GM23248 (cell line): ENCODE data around the gene CLSTN2. TPM values are rescaled to one million over a fixed set of nuclear protein-coding genes. Genes with fewer than 3 reads are reported as not detected.

Source experiments
- DNase-seq: peaks from one replicate; pipeline ENCODE4 v3.0.0-alpha.2; 2015
- H2AFZ ChIP-seq: fragments of 200-600 bp; sonication (generic); 2 replicates; pipeline ENCODE4 v1.6.1; 2016; ENCODE audit warnings: antibody characterized with exemption
- H3F3A ChIP-seq: fragments of 200-600 bp; sonication (generic); 2 replicates; pipeline ENCODE4 v1.6.1; 2016; ENCODE audit warnings: mild to moderate bottlenecking, antibody characterized with exemption, mixed run types; ENCODE audit not compliant: insufficient read depth
- H3K27ac ChIP-seq: fragments of 200-600 bp; sonication (generic); 2 replicates; pipeline ENCODE4 v1.5.1; 2016; ENCODE audit warnings: mild to moderate bottlenecking
- H3K27me3 ChIP-seq: fragments of 200-600 bp; sonication (generic); replicated peaks from 2 replicates; pipeline ENCODE4 v1.6.1; 2016; ENCODE audit warnings: mild to moderate bottlenecking; ENCODE audit not compliant: insufficient read depth
- H3K36me3 ChIP-seq: fragments of 200-600 bp; sonication (generic); 2 replicates; pipeline ENCODE4 v1.6.1; 2016; ENCODE audit warnings: low read depth, mild to moderate bottlenecking
- H3K4me1 ChIP-seq: fragments of 200-600 bp; sonication (generic); 2 replicates; pipeline ENCODE4 v1.6.1; 2016; ENCODE audit warnings: mild to moderate bottlenecking; ENCODE audit not compliant: insufficient read depth
- H3K4me2 ChIP-seq: fragments of 200-600 bp; sonication (generic); one replicate; pipeline ENCODE4 v1.6.1; 2016; ENCODE audit warnings: mild to moderate bottlenecking; ENCODE audit not compliant: unreplicated experiment
- H3K4me3 ChIP-seq: fragments of 200-600 bp; sonication (generic); 2 replicates; pipeline ENCODE4 v1.5.1; 2016; ENCODE audit warnings: mild to moderate bottlenecking
- H3K79me2 ChIP-seq: fragments of 200-600 bp; sonication (generic); 2 replicates; pipeline ENCODE4 v1.6.1; 2016; ENCODE audit warnings: mild to moderate bottlenecking; ENCODE audit not compliant: insufficient read depth
- H3K9ac ChIP-seq: fragments of 200-600 bp; sonication (generic); 2 replicates; pipeline ENCODE4 v1.6.1; 2016; ENCODE audit warnings: mild to moderate bottlenecking
- H3K9me2 ChIP-seq: fragments of 200-600 bp; sonication (generic); 2 replicates; pipeline ENCODE4 v1.6.1; 2016; ENCODE audit warnings: mixed run types, mild to moderate bottlenecking, moderate library complexity; ENCODE audit not compliant: insufficient read depth
- H3K9me3 ChIP-seq: fragments of 200-600 bp; sonication (generic); one replicate; pipeline ENCODE4 v1.6.1; 2017; ENCODE audit warnings: low read depth
- H4K20me1 ChIP-seq: fragments of 200-600 bp; sonication (generic); 2 replicates; pipeline ENCODE4 v1.6.0; 2016; ENCODE audit not compliant: insufficient read depth
- EZH2 ChIP-seq: fragments of 200-600 bp; sonication (generic); IDR thresholded peaks from 2 replicates; pipeline ENCODE4 v1.6.1; 2018; ENCODE audit warnings: antibody characterized with exemption, mild to moderate bottlenecking; ENCODE audit not compliant: insufficient read depth, poor library complexity, severe bottlenecking
- EZH2phosphoT487 ChIP-seq: fragments of 200-600 bp; sonication (generic); IDR thresholded peaks from 2 replicates; pipeline ENCODE4 v1.6.1; 2018; ENCODE audit warnings: antibody characterized with exemption, moderate library complexity, mild to moderate bottlenecking, low read depth; ENCODE audit not compliant: insufficient read depth
- WGBS, 2 experiments: methylation state at CpG; one replicate each; pipeline ENCODE4 v1.1.6; 2015 to 2017; ENCODE audit warnings: low lambda C conversion rate in 2 of 2, low coverage in 1 of 2; ENCODE audit errors: missing lambda C conversion rate in 2 of 2; 5-methylcytosine and 5-hydroxymethylcytosine counted together
- in situ Hi-C: fragments of 300-500 bp; cut with MboI; formaldehyde crosslinking; loops from 2 replicates; pipeline ENCODE4 v1.15.0; 2020
- polyA plus RNA-seq: library from polyadenylated mRNA; unstranded; fragments of >200 nt; fragmentation: Nextera tagmentation; extraction: Ambion mirVana; gene quantifications from 2 replicates; pipeline ENCODE4 v1.2.1, GENCODE V29; 2016
- total RNA-seq: library from RNA; depleted of rRNA; stranded (reverse); fragments of >200 nt; shearing (Covaris generic); gene quantifications from 2 replicates; pipeline ENCODE4 v1.2.3, GENCODE V29; 2014

Gene CLSTN2
- total and polyA plus RNA-seq, 2 experiments from 2014 or later = not detected

- DNase-seq = no peak
- H2AFZ ChIP-seq = no peak overlapping the region
- H3K9me2 ChIP-seq = no peaks in the 10 kb centered on the region
- TF ChIP-seq EZH2phosphoT487 (no peak), EZH2 (no peak)
- H3K27ac ChIP-seq = no peak overlapping the region
- H3K9ac ChIP-seq = no peak overlapping the region
- H4K20me1 ChIP-seq = no peaks in the 10 kb centered on the region
- H3K4me3 ChIP-seq = no peak overlapping the region
- WGBS, 2 experiments = 37 to 50% methylated on average over 1 of the region's 1 CpG
- no peaks in the 10 kb centered on the region for H3K79me2 ChIP-seq
- no peaks in the 10 kb centered on the region for H3K4me1 ChIP-seq
- in situ Hi-C loops = no loop called here
- H3K4me2 ChIP-seq = no peak overlapping the region
- no peaks in the 10 kb centered on the region for H3K36me3 ChIP-seq
- no peaks in the 10 kb centered on the region for H3F3A ChIP-seq
- H3K9me3 ChIP-seq = no peaks in the 10 kb centered on the region
- H3K27me3 ChIP-seq = no peaks in the 10 kb centered on the region
These were observed 115.4 kb downstream of the CLSTN2 start for GRCh38 chr3:140050396-140050795.

- Histone ChIP-seq H3K9ac (no peak overlapping the region), H3K4me1 (no peaks in the 10 kb centered on the region), H3K27me3 (no peaks in the 10 kb centered on the region), H3K79me2 (no peaks in the 10 kb centered on the region), H3K36me3 (no peaks in the 10 kb centered on the region), H4K20me1 (no peaks in the 10 kb centered on the region), H3K27ac (no peak overlapping the region), H3K4me2 (no peak overlapping the region), H2AFZ (no peak overlapping the region), H3K9me3 (no peaks in the 10 kb centered on the region), H3K4me3 (no peak overlapping the region), H3K9me2 (no peaks in the 10 kb centered on the region), H3F3A (no peaks in the 10 kb centered on the region)
- 25 to 26% methylated on average over 12 of the region's 12 CpGs for WGBS, 2 experiments
- in situ Hi-C loops = no loop called here
- peak; percentile 15 for DNase-seq
- TF ChIP-seq EZH2 = no peak
- no peak for TF ChIP-seq EZH2phosphoT487
These were observed 116.3 kb downstream of the CLSTN2 start for GRCh38 chr3:140051019-140051957.

- Histone ChIP-seq H3K9me2 (no peaks in the 10 kb centered on the region), H3K4me2 (no peak overlapping the region), H4K20me1 (no peaks in the 10 kb centered on the region), H3K79me2 (no peaks in the 10 kb centered on the region), H2AFZ (no peak overlapping the region), H3K27me3 (no peaks in the 10 kb centered on the region), H3K9me3 (no peaks in the 10 kb centered on the region), H3F3A (no peaks in the 10 kb centered on the region), H3K27ac (no peak overlapping the region), H3K36me3 (no peaks in the 10 kb centered on the region), H3K4me1 (no peaks in the 10 kb centered on the region), H3K9ac (no peak overlapping the region), H3K4me3 (no peak overlapping the region)
- DNase-seq = no peak
- 23 to 24% methylated on average over 11 of the region's 11 CpGs for WGBS, 2 experiments
- in situ Hi-C loops = no loop called here
- TF ChIP-seq EZH2 = no peak
- TF ChIP-seq EZH2phosphoT487 = no peak
These were observed 118.1 kb downstream of the CLSTN2 start for GRCh38 chr3:140052771-140053702.

- no peaks in the 10 kb centered on the region for H3K79me2 ChIP-seq
- DNase-seq = no peak
- no peaks in the 10 kb centered on the region for H3K27me3 ChIP-seq
- no peak overlapping the region for H2AFZ ChIP-seq
- no peaks in the 10 kb centered on the region for H3K9me3 ChIP-seq
- no peaks in the 10 kb centered on the region for H3F3A ChIP-seq
- no peak overlapping the region for H3K9ac ChIP-seq
- H3K4me3 ChIP-seq = no peak overlapping the region
- no peaks in the 10 kb centered on the region for H3K4me1 ChIP-seq
- in situ Hi-C loops = no loop called here
- TF ChIP-seq EZH2 = no peak
- TF ChIP-seq EZH2phosphoT487 = no peak
- no peaks in the 10 kb centered on the region for H3K36me3 ChIP-seq
- H3K27ac ChIP-seq = no peak overlapping the region
- no peak overlapping the region for H3K4me2 ChIP-seq
- WGBS, 2 experiments = 8 to 12% methylated on average over 3 of the region's 3 CpGs
- H4K20me1 ChIP-seq = no peaks in the 10 kb centered on the region
- no peaks in the 10 kb centered on the region for H3K9me2 ChIP-seq
These were observed 118.8 kb downstream of the CLSTN2 start for GRCh38 chr3:140053794-140054193.
